ENCODE data around the gene STX11.

GRCh38 chr6:144129469-144129868, 20.8 kb upstream of the STX11 start:
- no peak for TF ChIP-seq POLR2A (IDR thresholded peaks at IDR 0.05)
- no peak for TF ChIP-seq CTCF (IDR thresholded peaks at IDR 0.05)

Data from stomach (tissue), 4 donors.